GM19324 (cell line): ENCODE measurements around the gene ADAMTS17.

ENCODE experiments used
- ATAC-seq: cut with Tn5 transposase; IDR thresholded peaks from one replicate; pipeline ENCODE4 v1.9.1; 2021; ENCODE audit warnings: mild to moderate bottlenecking, moderate library complexity; ENCODE audit not compliant: unreplicated experiment, low FRiP score

The ADAMTS17 gene

DNA sequence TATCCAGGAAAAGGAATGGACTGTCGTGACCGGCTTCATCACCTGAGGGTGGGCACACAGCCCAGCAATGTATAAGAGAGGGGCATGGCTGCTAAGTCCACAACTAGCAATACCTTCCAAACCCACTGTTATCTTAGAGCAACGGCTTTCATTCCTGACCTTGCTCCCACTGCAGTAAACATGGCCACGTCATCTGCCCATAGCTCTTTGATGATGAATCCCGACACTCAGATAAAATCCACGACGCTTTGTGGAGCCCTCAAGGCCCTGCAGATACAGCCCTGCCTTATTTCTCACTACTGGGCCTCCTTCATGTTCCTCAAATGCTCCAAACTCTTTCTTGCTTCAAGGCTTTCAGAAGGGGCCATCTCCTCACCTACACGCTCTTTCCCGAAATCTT, 114.0 kb downstream of the ADAMTS17 start:
- ATAC-seq = no peak

DNA sequence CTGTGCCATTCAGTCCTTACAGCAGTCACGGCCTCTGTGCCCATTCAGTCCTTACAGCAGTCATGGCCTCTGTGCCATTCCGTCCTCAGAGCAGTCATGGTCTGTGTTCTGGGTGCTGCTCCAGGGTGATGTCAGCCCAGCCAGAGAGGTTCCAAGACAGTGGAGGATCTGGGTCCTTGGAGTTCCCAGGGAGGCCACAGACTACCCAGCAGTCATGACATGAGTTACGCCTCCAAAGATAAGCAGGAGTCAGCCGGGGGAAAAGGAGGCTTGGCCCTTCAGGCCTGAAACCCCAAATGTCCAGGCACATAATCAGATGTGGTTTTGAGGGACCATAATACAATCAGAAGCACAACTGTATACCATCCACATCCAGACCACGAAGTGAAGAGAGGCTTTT, 115.7 kb downstream of the ADAMTS17 start:
- ATAC-seq = no peak

DNA sequence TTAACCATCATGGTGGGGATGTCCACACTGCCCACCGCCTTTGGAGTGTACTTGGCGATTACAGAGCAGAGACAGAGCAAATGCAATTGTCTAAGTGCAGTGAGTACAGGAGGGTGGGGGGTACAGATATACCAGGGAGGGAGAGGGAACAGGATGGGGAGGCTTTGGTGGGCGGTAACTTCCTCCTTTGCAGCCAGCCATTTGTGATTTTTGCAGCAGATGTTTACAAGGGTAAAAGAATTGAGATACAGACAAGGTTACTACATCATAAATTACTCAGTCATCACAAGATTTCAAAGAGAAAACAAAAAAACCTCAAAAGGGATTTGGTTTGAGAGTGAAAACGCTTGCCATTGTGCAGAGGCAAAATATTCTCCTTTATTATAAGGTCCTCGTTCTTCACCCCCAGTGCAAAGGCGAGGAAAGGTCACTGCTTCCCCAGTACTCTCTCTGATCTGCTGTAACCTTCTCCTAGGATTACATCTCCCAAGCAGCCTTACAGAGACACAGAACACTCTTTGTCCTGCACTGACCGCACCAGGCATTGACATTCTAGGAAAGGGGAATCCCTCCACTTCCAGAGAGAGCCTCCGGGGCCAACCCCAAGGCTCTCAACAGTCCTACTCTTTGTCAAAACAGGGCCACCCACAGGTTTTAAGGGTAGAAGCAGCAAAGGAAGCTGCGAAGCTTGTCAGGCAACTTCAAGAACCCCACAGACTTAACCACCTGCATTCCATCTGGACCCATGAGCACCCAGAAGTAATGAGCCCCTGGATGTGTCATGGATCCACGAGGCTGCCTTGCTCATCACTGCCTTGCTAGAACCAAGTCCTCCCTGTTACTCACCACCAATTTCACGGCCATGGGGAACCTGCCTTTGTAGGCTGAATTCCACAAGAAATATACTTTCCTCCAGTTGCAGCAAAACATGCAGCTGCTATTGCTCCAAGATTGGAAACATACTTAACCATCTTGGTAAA, 117.3 kb downstream of the ADAMTS17 start:
- ATAC-seq = no peak

DNA sequence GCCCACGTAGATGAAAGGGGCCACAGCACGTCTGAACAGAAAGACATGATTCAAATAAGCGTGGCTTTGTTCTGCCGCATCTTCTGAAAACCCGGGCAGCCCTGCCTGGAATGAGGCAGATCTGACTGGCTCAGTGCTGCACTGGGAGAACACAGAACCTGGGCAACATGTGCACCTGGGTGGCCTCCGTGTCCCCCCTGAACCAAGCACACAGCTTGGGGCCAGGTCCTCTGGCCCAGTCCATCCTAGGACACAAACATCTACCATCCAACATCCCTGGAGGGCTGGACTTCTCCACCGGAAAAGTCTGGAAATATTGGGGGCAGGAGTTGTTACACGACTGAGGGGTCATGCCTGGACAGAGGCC, 119.4 kb downstream of the ADAMTS17 start:
- ATAC-seq = no peak

DNA sequence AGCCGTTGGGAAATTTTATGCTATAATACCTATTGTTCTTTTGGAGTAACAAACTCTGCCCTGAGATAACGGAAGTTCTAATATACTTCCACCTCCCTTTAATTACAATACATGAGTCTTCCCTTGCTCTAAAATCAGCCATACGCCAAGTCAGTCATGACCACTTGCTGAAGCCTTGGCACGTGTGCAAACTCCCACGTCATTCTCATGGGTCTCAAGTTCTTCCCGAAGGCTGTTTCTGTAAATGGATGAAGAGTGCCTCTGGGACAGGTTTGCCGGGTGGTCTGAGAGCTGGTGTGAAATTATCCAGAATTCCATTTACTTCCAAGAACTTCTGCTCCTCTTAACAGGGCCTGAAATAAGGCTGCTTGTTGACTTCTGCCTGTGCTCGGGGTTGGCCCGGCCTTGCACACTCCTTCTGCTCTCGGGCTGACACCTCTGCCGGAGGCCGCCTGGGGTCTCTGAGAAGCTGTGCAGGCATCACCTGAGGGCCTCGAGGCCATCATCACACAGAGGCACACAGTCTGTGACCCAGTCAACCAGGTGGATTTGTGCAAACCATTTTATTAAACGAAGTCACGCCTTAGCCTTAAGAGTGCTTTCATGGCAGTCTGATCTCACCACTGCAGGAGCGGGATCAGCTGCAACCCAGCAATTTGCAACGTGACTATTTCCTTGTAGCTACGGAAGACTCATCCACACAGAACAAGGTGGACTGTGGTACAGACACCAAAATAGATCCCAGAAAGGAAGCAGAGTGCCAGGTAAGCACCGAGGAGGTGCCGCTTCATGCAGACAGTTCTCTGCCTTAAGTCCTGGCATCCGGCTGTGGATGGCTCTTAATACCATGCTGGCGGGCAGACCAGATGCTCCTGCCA, 120.1 kb downstream of the ADAMTS17 start:
- no peak for ATAC-seq

DNA sequence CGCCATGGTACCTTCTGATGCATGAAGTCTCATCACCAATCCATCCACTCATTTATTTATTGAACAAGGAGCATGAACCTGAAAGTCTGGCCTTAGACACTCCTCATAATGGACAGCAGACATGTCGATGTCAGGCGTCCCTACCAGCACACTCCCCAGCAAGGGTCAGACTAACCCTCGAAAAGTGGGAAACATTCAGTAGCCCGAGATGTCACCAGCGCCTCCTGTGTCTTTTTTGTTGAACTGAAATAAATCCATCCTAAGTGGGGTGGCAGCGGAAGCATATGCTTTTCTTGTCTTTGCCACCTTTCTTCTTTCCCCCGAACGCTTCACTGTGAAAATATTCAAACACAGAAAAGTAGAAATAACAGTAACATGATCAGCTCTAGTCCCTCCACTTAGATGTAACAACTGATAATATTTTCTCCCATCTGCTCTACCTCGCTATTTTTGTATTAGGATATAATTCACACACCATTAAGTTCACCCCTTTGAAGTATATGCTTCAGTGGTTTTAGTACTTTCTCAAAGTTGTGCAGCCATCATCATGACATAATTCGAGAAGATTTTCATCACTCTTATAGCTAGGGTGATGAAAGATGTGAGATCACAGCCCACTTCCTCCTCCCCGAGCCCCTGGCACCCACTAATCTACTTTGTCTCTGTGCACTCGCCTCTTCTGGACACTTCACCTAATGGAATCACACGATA, 121.6 kb downstream of the ADAMTS17 start:
- no peak for ATAC-seq

DNA sequence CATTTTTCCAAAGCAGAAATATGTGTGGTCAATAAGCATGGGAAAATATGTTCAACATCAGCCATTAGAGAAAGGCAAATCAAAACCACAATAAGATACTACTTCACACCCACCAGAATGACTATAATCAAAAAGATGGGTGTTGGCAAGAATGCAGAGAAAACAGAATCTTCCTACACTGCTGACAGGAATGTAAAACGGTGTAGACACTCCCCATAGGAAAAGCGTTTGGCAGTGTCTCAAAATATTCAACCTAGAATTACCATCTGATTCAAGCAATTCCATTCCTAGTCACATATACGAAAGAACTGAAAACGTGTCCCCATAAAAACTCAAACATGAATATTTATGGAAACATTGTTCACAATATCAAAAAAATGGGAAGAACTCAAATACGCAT, 123.3 kb downstream of the ADAMTS17 start:
- no peak for ATAC-seq

DNA sequence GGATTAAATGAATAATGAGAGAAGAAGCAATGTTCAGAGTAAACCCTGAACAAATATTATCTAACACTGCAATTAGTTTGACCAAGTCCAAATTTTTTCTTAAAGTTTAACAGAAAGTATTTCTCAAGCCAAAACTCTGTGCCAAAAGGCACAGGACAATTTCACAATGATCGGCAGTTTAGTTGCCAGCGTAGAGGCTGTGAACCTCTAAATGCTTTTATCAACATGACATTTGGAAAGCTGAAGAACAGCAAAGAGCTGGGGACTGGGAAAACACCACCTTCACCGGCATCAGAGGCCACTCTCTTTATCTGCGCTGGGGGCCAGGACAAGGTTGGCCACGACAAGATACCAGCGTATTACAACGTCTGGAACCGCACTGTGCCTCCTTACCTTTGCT, 125.6 kb downstream of the ADAMTS17 start:
- no peak for ATAC-seq

DNA sequence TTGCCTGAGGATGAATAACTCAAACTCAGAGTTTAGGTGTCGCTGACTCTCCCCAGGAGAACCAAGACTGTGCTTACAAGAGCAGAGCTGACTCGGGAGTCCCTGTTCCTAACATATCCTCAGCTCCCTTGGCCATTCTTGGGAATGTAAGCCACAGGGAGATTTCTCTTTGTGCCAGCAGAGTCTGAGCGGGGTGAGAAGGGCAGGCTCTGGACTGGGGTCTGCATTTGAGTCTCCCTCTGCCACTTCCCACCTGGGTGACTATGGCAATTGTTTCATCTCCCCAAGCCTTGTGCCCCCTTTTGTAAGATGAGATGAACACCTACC, 126.0 kb downstream of the ADAMTS17 start:
- ATAC-seq = no peak

DNA sequence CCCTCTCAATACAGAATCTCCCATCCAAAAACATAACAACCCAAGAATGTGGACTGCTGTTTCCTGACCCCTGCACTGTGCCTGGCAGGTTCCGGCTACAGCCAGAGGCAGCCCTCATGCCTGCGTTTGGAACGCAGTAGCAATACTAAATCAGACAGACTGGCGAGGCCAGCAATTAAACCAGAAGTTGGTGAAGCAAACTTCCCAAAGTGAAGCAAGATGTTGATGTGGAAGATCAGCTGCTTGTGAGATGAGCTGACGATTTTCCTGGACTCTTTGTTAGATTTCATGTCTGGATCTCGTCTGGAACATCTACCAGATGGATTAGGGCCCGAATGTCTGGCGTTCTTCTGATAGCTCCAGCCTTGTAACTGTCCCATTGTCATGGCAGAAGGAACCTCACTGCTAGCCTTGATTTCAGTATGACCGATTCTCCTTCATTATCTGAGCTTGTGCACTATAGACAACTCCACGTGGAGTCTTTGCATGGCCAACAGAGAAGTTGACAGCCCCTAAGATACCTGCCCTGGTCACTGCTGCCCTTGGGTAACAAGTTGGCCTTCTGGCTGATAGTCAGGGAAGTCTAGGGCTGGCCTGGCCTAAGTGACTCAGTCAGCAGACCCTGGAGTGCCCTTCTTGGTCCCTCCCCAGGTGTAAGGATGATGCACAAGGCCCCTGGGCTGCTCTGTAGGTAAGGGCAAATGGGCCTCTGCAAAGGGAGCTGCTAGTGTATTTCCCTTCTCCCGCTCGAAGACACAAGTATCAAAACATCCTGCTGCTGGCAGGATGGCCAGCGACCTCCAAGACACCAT, 126.5 kb downstream of the ADAMTS17 start:
- no peak for ATAC-seq

DNA sequence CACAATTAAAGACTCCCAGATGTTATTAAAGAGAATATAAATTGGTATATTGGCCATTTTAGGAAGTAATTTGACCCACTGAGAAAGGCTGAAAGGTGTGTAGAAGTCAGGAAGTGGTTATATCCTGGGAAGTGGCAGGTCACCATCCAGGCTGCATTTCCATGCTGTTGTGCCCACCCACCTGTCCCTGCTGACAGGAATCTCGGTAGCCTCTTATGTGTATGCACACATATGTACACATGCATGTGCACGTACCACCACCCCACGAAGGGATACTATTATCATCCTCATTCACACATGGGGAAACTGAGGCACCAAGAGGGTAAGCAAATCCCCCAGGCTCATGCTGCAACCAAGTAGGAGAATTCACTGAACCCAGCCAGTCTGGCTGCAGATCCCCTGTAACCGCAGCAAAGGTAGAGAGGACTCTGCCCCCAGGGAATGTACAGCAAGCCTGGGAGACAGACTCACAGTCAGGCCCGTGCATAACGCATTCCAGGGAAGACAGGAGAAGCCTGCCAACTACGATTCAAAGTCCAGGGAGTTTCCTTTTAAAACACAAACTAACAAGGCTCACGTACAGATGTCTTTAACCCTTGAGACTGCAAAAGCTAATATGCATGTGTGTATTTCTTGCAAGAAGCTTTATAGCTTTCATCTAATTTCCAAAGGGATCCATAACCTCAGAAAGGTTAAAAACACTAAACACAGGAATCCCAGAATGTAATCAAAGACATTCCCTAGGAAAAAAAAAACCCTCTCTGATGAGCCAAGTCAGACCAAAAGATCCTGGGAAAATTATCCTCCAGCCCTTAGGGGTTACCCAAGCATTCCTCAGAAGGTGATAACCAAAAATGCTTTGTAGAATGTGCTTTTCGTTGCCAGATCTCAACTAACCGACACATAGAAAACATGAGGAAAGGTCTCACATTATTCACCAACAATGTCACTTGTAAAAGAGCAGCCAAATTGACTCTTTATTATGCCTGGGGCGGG, 129.6 kb downstream of the ADAMTS17 start:
- ATAC-seq = no peak

DNA sequence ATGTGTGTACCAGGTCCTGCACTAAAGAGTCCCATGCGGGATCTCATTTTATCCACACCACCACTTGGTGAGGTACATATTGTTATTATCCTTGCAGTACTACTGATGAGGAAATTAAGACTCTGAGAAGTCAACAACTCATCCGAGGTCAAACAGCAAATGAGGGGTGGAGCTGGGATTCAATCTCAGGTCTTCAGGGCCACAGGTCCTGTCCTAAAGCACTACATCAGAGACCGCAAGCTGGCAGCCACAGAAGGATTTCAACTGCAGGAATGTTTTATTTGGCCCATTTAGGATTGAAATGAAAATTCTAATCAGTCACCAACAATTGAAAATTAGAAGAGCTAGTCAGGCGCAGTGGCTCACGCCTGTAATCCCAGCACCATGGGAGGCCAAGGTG, 131.4 kb downstream of the ADAMTS17 start:
- ATAC-seq = no peak

DNA sequence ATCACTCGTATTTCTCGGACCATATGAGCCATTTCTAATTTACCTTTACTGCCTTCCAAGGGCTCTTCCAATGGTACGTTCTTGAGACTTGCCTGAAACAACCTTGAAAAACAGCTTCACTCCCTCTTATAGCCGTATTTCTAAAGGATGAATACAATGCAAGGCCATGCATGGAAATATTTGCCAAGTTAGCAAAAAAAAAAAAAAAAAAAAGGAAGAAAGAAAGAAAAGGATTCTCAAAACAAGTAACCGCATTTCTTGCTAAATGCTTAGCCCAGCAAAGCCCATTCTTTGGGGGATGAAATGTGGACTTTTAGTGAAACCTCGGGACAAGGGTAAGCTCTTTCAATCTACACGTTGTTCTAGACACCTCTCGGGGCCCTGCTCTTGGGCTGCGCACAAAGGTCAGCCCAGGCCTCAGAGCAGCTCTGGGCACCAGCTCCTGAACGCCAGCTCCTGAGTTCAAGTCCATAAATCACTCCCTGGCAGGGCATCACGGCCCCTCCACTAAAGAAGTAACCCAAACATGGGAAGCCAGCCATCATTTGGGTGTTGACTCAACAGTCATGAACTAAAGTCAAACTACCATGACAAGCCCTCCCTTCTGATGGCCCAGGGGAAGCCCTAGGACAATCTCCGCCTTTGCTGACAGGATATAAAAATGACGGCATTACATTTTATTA, 132.7 kb downstream of the ADAMTS17 start:
- ATAC-seq = no peak

DNA sequence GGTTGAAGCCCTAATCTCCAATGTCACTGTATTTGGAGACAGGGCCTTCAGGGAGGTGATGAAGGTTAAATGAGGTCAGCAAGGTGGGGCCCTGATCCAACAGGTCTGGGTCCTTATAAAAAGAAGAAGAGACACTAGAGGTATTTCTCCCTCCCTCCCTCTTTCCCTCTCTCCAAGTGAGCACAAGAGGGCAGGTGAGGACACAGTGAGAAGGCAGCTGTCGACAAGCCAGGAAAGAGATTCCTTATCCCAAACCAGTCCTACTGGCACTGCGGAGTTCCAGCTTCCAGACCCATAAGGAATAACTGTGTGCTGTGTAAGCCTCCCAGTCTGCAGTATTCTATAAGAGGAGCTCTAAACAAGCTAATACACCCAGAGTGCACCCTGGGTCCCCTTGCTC, 134.7 kb downstream of the ADAMTS17 start:
- no peak for ATAC-seq

DNA sequence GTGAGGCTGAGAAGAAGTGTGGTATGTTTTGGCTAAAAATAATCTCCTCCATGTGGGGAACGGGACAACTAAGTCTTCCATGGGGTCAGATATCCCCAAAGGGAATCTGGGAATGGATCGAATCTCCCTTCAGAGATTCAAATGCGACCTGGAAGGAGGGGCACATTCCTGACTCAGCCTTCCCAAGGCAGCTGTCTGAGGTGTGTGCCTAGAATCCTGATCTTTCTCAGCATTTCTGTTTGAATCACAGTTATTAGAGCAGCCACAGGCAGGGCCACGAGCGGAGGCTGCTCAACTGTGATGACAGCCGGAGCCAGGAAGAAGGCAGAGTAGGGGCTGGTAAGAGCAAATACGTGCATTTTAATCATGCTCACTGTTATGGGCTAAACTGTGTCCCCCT, 135.1 kb downstream of the ADAMTS17 start:
- no peak for ATAC-seq

DNA sequence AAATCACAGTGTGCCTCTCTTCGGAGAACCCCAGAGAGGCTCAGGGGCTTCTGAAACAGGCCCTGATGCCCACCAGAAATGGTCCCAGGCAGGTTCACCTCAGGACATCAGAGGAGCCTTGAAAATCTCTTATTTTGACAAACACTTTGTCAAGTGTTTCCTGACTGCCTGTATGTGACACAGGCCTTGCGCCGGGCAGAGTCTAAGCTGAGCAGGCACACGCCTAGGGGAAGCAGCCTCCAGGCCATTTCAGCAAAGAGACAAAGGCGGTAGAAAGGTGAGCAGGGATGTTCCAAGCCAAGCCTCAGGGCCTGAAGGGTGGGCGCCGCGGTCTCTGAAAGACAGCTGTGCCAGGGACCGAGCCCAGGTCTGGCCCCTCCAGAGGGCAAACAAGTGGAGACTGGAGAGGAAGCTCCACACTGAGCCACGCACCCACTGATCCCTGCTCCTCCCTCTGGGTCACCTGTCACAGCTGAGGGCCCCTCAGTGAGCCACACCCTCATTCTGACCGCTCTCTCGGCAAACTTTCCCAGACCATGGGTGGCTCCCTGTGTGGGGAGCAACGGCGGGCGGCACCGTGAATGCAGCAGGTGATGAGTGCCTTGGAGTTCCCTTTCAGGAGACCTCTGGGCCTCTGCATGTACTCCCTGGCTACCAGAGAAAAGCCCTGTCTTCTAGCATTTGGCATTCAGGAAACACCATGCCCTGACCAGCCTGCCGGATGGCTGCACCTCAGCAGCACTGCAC, 136.1 kb downstream of the ADAMTS17 start:
- no peak for ATAC-seq

DNA sequence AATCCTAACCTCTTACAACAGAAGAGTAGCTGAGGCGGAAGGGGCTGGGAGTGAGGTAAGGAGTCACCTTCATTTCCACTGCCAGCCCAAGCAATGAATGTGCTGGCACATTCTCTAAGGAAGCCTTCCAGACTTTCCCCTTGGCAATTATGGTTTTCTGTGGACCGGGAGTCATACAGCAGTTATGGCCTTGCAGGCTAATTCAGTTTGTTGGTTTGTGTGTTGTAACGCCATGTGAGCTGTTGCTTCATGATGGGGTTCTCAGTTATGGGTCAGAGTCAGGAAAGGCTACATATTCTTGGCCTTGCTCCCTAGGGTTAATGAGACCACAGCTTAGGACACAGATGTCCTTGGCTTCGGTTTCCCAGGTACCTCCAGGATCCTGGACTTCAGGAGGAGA, 137.0 kb downstream of the ADAMTS17 start:
- no peak for ATAC-seq

DNA sequence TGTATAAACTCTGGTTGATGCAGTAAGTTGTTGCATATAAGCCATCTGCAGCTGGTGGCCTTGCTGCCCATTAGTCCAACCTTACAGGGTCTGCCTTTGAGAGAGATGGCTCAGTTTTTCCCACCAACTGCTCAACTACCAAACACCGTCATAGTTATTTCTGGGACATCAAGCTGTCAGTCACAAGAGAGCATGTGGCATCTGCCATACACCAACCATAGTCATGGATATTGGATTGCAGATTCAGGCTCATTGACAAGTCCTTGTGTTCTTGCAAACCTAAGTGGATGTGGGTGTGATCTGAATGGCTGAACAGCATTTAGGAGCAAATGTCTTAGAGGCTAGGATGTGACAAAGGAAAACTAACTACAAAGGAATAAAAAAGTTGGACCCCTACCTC, 137.6 kb downstream of the ADAMTS17 start:
- no peak for ATAC-seq
